H1 (cell line): ENCODE measurements around the gene WRAP53. TPM values are rescaled to one million over a fixed set of nuclear protein-coding genes. Genes with fewer than 3 reads are reported as not detected.

ENCODE experiments used
- BACH1 ChIP-seq: IDR thresholded peaks from 2 replicates; pipeline ENCODE4 v1.6.1; 2012; ENCODE audit warnings: low read length, improper control_type of control experiment
- CBX5 ChIP-seq: fragments of 300-800, 300-1000 bp; sonication (generic); IDR thresholded peaks from 2 replicates; pipeline ENCODE4 v1.7.1; 2016; ENCODE audit warnings: antibody characterized with exemption, low read length, low read depth
- CREB1 ChIP-seq: IDR thresholded peaks from 2 replicates; pipeline ENCODE4 v1.6.1; 2012; ENCODE audit warnings: inconsistent platforms
- KDM5A ChIP-seq: fragments of 200-600 bp; IDR thresholded peaks from 2 replicates; pipeline ENCODE4 v1.7.1; 2012; ENCODE audit warnings: mild to moderate bottlenecking, low read length, inconsistent platforms, mixed read lengths
- NANOG ChIP-seq: IDR thresholded peaks from 2 replicates; pipeline ENCODE4 v1.6.1; 2011; ENCODE audit warnings: low read length, low read depth, mild to moderate bottlenecking, inconsistent platforms; ENCODE audit not compliant: insufficient read depth, poor library complexity, severe bottlenecking
- NRF1 ChIP-seq: IDR thresholded peaks from 2 replicates; pipeline ENCODE4 v1.6.1; 2011; ENCODE audit warnings: mild to moderate bottlenecking, low read depth, low read length, improper control_type of control experiment
- RFX5 ChIP-seq: IDR thresholded peaks from 2 replicates; pipeline ENCODE4 v1.6.1; 2011; ENCODE audit warnings: low read depth, low read length, improper control_type of control experiment, borderline replicate concordance
- SIN3A ChIP-seq, 2 experiments: IDR thresholded peaks in 1 of 2; conservative IDR thresholded peaks in 1 of 2; 2 replicates each; pipeline ENCODE4 v1.6.1; 2011 to 2012; ENCODE audit warnings: low read length in 2 of 2, improper control_type of control experiment in 1 of 2, low read depth in 1 of 2, mild to moderate bottlenecking in 1 of 2
- polyA plus RNA-seq, 7 experiments: library from polyadenylated mRNA; depleted of rRNA in 3 of 7; stranded (reverse) in 5 of 7; unstranded in 2 of 7; fragments of >200 nt in 5 of 7; fragments of 200-250 nt in 2 of 7; gene quantifications; 1 replicate in 5 of 7; 2 replicates in 1 of 7; 4 replicates in 1 of 7; pipeline versions ENCODE4 v1.2.1 to v1.2.3, GENCODE V29; 2011 to 2013; ENCODE audit warnings: missing spikeins in 2 of 7, mixed read lengths in 2 of 7
- total RNA-seq: library from RNA; stranded (reverse); fragmentation: NEBNext Ultra II Directional; extraction: Animal tissue kit (Norgen Biotek cat#: 25700); gene quantifications from 2 replicates; pipeline ENCODE4 v1.2.1, GENCODE V29; 2021

The WRAP53 gene
- total and polyA plus RNA-seq, 2 of the 8 experiments (the other 6 are each of a cell fraction or from before 2014, with no cell fraction given): 29.2 to 30.1 TPM

DNA sequence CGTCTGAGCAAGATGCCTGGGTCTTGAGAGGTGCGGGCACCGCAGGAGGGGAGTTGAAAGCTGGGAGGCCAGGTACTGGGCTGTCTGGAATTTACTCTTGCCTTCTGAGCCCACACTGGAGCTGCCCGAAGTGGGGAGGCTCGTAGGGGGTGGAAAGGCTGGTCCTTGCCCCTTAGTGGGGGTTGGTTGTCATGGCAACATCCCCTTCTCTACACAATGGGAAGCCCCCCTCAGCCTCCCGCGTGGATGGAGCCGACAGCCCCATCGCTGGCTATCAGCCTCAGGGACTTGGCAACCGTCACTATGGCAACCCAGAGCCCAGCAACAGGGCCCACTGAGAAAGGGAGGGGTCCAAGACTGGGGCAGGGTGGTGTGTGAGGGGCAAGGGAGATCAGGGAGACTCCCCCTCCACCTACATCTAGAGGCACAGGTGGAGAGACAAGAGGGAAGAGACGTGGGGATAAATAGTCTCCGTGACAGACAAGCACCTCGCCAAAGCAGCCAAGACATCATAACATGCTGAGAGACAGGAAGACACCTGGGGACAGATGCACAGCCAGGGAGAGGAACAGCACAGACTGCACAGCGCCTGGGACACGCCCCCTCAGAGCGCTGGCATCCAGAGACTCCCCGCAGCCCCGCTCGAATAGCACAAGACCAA, 24.0 kb downstream of the WRAP53 start (continued):
- TF ChIP-seq CREB1: no peak
- TF ChIP-seq KDM5A: no peak
- TF ChIP-seq RFX5: no peak
- no peak for TF ChIP-seq NANOG
- TF ChIP-seq NRF1: no peak
- no peak for TF ChIP-seq SIN3A (conservative IDR thresholded peaks at IDR 0.05 in 1 of 2, IDR thresholded peaks at IDR 0.05 in 1 of 2; ENCODE audit: low read depth in 1 of 2, low read length in 2 of 2)
- TF ChIP-seq BACH1: no peak
- TF ChIP-seq CBX5: no peak
